Liver (tissue), 3 donors: Measurements from ENCODE around the gene ADGRB2.

Experiments used
- JUND ChIP-seq, 2 donors: IDR thresholded peaks; 2 replicates each; pipeline ENCODE4 v1.6.1; 2016; ENCODE audit warnings: antibody characterized with exemption in 2 of 2
- RAD21 ChIP-seq, 2 donors: IDR thresholded peaks; 2 replicates each; pipeline ENCODE4 v1.6.1; 2016; ENCODE audit warnings: antibody characterized with exemption in 2 of 2, mild to moderate bottlenecking in 2 of 2
- RXRA ChIP-seq, 2 donors: IDR thresholded peaks; 2 replicates each; pipeline ENCODE4 v1.6.1; 2017 to 2018; ENCODE audit warnings: antibody characterized with exemption in 2 of 2, mild to moderate bottlenecking in 1 of 2
- TF ChIP-seq, protein P1 (sequence below): fragments of 150-350 bp; IDR thresholded peaks from 2 replicates; pipeline ENCODE4 v1.5.1; 2017; ENCODE audit warnings: improper control_type of control experiment, low read depth, low read length; ENCODE audit not compliant: missing input control
- donor health status: healthy.
- donor health status: healthy.

DNA sequence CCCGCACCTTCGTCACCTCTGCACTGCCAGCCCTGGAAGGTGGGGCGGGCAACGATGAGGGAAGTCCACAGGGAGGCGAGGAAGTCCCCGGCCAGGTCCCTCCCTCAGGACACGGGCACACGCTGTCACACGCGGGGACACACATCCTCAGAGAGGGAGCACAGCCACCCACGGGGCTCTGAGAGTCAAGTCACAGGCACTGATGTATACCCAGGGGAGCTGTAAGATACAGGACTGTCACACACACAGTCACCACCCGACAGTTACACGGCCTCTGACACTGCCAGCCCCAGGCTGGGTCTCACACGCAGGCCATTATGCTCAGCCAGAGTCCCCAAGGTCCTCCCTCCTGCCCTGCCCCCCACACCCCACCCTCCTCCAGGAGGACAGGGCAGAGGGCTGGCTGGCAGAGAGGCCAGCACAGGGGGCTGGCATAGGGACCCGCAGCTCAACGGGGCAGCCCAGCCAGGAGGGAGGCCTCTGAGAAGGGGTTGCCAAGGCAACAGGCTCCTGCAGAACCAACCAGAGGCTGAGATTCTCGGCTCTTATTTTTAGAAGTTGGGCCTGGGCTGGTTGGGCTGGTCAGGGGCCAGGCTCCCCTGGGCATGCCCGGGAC, 17.7 kb upstream of the ADGRB2 start:
- TF ChIP-seq RAD21 (IDR thresholded peaks at IDR 0.05) (no peak), RXRA (IDR thresholded peaks at IDR 0.05) (no peak), JUND (IDR thresholded peaks at IDR 0.05) (no peak)
- TF ChIP-seq, protein P1, sequence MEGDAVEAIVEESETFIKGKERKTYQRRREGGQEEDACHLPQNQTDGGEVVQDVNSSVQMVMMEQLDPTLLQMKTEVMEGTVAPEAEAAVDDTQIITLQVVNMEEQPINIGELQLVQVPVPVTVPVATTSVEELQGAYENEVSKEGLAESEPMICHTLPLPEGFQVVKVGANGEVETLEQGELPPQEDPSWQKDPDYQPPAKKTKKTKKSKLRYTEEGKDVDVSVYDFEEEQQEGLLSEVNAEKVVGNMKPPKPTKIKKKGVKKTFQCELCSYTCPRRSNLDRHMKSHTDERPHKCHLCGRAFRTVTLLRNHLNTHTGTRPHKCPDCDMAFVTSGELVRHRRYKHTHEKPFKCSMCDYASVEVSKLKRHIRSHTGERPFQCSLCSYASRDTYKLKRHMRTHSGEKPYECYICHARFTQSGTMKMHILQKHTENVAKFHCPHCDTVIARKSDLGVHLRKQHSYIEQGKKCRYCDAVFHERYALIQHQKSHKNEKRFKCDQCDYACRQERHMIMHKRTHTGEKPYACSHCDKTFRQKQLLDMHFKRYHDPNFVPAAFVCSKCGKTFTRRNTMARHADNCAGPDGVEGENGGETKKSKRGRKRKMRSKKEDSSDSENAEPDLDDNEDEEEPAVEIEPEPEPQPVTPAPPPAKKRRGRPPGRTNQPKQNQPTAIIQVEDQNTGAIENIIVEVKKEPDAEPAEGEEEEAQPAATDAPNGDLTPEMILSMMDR, result no peak
